CD4-positive, alpha-beta T cell treated with Interleukin-2 at 100 ng/mL for 4 hours (primary cell): ENCODE measurements around the gene ZMYND8.
"Not testable (repeated sequence)": the region's sequence is repeated elsewhere in the genome, so short reads cannot be mapped to it uniquely, and the experiment has no call there.

Source experiments
- DNase-seq: peaks from one replicate; pipeline ENCODE4 v3.0.0-alpha.2; 2020; ENCODE audit warnings: low spot score

The ZMYND8 gene

GRCh38 chr20:47310729-47311128, 45.8 kb downstream of the ZMYND8 start:
- DNase-seq, result no peak

DNA sequence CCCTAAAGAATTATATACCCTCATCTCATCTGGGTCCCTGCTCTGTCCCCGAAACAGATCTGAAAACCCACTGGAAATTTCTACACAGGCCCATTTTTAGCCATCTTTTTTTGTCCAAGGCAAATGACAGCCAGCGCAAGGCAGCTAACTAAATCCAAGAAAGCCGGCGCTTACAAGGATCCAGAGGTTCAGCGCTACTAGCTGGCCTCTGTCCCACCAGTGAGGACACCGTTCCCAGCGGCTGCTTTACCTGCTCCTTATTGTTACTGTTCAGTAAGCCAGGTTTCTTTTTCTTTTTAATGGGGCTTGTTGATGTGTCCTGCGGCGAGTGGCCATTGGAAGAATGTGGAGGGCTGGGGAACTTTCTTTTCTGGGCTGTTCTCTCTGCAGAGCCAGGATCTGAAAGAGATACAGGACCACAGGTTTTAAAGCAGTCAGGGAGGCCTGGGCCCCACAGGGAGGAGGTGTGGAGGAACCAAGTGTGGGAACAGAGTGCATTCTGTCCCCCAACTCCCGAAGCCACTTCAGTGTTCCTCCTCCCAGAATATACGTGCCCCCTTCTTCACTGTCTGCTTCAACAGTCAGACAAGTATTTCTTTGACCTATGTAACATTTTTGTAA, 46.6 kb downstream of the ZMYND8 start:
- no peak for DNase-seq

- DNase-seq, result no peak
Measured at GRCh38 chr20:47309394-47309793, 47.1 kb downstream of the ZMYND8 start.

DNA sequence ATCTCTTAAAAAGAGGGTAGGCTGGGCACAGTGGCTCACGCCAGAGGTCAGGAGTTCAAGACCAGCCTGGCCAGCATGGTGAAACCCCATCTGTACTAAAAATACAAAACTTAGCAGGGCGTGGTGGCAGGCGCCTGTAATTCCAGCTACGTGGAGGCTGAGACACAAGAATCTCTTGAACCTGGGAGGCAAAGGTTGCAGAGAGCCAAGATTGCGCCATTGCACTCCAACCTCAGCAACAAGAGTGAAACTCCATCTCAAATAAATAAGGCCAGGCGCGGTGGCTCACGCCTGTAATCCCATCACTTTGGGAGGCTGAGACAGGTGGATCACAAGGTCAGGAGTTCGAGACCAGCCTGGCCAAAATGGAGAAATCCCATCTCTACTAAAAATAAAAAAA, 48.9 kb downstream of the ZMYND8 start:
- DNase-seq, result not testable (repeated sequence)

DNA sequence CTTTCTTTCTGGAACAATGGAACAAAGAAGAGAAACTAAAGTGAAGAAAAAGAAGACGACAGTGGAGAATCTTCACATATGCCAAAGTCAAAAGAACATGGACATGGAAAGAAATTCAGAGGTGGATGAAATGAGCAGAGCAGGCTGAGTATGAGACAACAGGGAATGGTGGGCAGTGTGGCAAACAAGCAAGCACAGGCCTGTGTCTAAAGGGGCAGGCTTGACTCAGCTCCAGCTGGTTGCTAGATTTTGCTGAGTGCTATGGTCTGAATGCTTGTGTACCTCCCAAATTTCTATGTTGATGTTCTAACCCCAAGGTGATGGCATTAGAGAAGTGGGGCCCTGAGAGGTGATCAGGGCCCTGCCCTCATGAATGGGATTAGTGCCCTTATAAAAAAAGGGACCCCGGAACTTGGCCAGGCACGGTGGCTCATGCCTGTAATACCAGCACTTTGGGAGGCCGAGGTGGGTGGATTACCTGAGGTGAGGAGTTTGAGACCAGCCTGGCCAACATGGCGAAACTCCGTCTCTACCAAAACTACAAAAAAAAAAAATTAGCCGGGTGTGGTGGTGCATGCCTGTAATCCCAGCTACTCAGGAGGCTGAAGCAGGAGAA, 49.6 kb downstream of the ZMYND8 start:
- no peak for DNase-seq

- DNase-seq, result no peak
Measured at GRCh38 chr20:47306095-47306494, 50.4 kb downstream of the ZMYND8 start.

DNA sequence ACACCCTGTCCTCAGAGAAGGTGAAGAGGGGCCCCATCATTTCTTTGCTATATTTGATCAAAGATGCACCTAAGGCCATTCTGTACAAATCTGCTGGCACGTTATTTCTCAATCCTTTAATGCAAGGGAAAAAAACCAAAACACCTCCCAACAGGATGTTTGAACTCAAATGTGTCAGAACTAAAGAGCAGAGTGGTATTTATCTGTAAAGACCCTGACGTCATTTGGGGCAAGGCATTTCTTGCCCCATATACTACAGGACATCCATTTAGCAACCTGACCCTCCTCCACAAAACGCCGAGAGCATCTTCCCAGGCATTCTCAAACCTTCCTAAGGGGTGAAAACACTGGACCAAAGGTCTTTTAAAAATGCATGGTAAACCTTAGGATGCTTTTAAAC, 50.8 kb downstream of the ZMYND8 start:
- DNase-seq, result no peak

- no peak for DNase-seq
Measured at GRCh38 chr20:47304287-47304686, 52.2 kb downstream of the ZMYND8 start.

GRCh38 chr20:47303736-47304135, 52.8 kb downstream of the ZMYND8 start:
- DNase-seq, result no peak

GRCh38 chr20:47300071-47300470, 56.4 kb downstream of the ZMYND8 start:
- DNase-seq, result no peak

GRCh38 chr20:47298624-47299023, 57.9 kb downstream of the ZMYND8 start:
- no peak for DNase-seq

DNA sequence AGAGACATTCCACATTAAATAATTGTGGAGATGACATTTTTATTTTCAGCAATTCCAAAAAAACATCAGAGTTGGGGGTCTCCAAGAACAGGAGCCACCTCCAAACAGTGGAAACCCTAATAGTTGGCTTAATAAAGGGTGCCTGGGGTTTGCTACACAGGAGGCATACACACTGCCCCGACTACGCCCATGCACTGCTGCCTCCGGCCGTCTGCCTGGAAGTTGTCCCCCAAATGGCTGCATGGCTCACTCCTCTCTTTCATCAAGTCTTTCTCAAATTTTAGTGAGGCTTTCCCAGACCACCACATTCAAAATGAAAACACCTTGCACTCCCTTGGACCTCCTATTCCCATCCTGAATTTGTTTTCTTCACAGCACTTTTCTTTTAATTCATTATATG, 58.8 kb downstream of the ZMYND8 start:
- no peak for DNase-seq

DNA sequence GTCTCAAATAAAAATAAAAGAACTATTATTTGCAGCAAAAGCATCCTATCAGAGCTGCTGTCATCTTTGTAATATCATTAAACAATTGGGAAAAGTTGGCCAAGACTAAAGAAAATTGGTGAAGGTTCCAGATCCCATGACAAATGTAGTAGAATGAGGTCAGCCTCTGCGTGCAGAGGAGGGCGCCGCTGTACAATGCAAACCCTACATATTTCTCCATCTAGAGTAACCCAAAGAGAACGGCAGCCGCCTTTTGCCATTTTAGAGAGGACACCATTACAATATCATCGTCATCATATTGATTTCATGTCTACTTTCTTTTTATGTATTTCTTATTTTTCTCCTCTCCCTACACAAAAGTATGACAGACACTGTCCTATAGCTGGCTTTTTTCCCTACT, 59.5 kb downstream of the ZMYND8 start:
- no peak for DNase-seq

DNA sequence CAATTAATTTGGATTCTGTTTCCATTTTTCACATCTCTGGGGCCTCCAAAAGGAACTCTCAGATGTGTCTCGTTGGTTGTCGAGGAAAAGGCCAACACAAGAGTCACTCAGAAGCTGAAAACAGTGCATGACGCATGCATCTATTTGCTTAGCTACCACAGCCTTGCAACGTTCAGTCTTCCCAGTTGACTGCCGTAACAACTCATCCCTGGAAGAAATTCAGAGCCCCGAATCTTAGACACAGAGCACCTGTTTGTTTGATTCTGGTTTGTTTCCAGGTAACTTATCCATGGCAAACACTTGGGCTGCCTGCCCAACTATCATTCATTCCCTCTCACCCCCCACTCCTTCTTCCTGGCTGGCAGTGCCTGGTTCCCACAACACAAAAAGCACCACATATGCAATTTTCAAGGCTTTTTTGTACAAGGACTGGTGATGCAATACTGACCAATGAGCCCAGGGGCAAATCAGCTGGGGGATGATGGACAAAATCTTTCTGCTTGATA, 60.5 kb downstream of the ZMYND8 start:
- no peak for DNase-seq

DNA sequence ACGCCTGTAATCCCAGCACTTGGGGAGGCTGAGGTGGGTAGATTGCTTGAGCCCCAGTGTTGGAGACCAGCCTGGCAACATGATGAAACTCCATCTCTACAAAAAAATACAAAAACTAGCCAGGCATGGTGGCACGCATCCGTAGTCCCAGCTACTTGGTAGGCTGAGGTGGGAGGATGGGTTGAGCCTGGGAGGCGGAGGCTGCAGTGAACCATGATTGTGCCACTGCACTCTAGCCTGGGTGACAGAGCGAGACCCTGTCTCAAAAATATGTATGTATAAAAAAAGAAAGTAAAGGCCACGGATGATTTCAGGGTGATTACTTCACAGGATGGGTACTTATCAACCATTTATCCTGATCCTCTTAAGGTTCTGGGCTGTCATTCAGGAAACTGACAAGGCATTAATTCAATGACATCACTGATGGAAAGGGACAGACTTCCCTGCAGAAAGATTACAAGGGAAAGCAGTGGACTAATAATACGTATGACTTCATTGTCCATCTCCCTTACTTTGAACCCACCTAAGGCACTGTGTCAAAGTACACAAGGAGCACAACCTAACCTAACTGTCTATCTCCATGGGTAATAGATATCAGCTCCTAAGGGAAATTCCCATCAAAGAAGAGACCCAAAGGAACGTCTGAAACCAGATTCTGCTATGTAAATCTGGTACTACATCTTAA, 61.2 kb downstream of the ZMYND8 start:
- no peak for DNase-seq

- DNase-seq, result no peak
Measured at GRCh38 chr20:47293631-47294030, 62.9 kb downstream of the ZMYND8 start.

GRCh38 chr20:47292581-47292980, 63.9 kb downstream of the ZMYND8 start:
- DNase-seq, result no peak

DNA sequence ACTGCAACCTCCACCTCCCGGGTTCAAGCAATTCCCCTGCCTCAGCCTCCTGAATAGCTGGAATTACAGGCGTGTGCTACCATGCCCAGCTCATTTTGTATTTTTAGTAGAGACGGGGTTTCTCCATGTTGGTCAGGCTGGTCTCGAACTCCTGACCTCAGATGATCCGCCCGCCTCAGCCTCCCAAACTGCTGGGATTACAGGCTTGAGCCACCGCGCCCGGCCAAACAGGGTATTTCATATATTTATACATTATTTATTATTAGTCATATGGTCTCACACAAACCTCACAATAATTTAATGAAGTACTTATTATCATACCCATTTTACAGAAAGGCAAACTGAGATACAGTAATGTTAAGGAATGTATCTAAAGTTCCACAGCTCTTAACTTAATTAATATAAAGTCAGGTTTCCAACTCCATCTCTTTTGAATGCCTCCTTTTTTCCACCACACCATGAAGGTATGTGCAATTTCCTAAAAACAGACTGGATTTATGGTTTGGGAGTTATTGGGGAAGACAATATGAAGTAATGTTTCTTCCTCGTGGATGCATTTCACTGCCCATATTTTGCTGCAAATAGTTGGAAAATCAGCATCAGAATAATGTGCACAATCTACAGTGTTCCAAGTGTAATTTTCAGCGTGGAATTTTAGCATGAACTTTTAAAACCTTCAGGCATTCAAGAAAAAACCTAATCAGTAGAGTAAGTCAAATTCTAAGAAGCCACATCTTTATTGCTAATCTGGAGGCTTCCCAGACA, 65.7 kb downstream of the ZMYND8 start:
- DNase-seq, result no peak

DNA sequence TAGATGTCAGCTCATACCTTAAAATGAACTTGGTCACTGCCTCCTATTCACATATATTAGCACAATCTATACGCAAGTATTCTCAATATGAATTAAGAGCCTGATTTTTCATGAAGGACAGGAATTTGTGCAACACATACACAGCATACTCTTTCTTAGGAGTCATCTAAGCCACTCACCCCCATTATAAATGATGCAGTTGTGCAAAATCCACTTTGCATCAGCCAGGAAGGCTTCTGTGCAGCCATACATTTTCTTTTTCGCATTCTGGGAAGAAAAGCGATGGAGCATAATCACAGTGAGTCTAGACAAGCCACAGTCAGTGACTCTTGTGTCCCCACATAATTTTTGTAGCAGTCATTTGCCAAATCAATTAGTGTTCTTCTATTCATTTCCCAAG, 66.5 kb downstream of the ZMYND8 start:
- no peak for DNase-seq

GRCh38 chr20:47289096-47289495, 67.4 kb downstream of the ZMYND8 start:
- no peak for DNase-seq

DNA sequence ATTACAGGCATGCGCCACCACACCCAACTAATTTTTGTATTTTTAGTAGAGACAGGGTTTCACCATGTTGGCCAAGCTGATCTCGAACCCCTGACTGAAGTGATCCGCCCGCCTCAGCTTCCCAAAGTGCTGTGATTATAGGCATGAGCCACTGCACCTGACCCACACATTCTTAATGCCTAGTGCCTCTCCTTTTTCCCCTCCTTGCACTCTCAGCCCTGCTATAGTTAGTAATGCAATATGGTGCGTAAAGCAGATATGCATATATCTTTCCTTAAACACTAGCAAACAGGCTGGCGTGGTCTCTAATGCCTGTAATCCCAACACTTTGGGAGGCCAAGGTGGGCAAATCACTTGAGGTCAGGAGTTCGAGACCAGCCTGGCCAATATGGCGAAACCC, 68.0 kb downstream of the ZMYND8 start:
- not testable (repeated sequence) for DNase-seq

- no peak for DNase-seq
Measured at GRCh38 chr20:47287609-47288144, 68.8 kb downstream of the ZMYND8 start.
